Osteocyte (in vitro differentiated cells): Measurements from ENCODE around the gene STT3B. TPM values are rescaled to one million over a fixed set of nuclear protein-coding genes. Genes with fewer than 3 reads are reported as not detected.
A peak's percentile ranks its signal among the peaks of the same experiment; 100 is the strongest.

Experiments used
- DNase-seq: peaks from one replicate; pipeline ENCODE4 v3.0.0; 2021; ENCODE audit warnings: mixed read lengths; ENCODE audit not compliant: unreplicated experiment; ENCODE audit errors: extremely low spot score
- H3K27ac Mint-ChIP-seq: one replicate; pipeline ENCODE4 v1.8.0; 2021; ENCODE audit warnings: mild to moderate bottlenecking, mixed read lengths; ENCODE audit not compliant: unreplicated experiment
- H3K27me3 Mint-ChIP-seq: one replicate; pipeline ENCODE4 v1.8.0; 2021; ENCODE audit warnings: mixed read lengths; ENCODE audit not compliant: unreplicated experiment
- H3K36me3 Mint-ChIP-seq: one replicate; pipeline ENCODE4 v1.8.0; 2021; ENCODE audit warnings: mixed read lengths; ENCODE audit not compliant: unreplicated experiment
- H3K4me1 Mint-ChIP-seq: one replicate; pipeline ENCODE4 v1.8.0; 2021; ENCODE audit warnings: mixed read lengths; ENCODE audit not compliant: unreplicated experiment
- H3K4me3 Mint-ChIP-seq: one replicate; pipeline ENCODE4 v1.8.0; 2021; ENCODE audit warnings: mild to moderate bottlenecking, moderate library complexity, mixed read lengths; ENCODE audit not compliant: unreplicated experiment
- H3K9me3 Mint-ChIP-seq: one replicate; pipeline ENCODE4 v1.8.0; 2021; ENCODE audit warnings: mixed read lengths; ENCODE audit not compliant: unreplicated experiment
- total RNA-seq: library from RNA; stranded (reverse); gene quantifications from 2 replicates; pipeline ENCODE4 v1.2.1, GENCODE V29; 2021
- TF ChIP-seq, protein P1 (sequence below): fragments of 200-600 bp; sonication (generic); IDR thresholded peaks from 2 replicates; pipeline ENCODE4 v1.5.0; 2021; ENCODE audit warnings: antibody characterized with exemption, mild to moderate bottlenecking, moderate library complexity

The STT3B gene
- total RNA-seq, 1 donor from 2014 or later = 98.7 TPM

DNA sequence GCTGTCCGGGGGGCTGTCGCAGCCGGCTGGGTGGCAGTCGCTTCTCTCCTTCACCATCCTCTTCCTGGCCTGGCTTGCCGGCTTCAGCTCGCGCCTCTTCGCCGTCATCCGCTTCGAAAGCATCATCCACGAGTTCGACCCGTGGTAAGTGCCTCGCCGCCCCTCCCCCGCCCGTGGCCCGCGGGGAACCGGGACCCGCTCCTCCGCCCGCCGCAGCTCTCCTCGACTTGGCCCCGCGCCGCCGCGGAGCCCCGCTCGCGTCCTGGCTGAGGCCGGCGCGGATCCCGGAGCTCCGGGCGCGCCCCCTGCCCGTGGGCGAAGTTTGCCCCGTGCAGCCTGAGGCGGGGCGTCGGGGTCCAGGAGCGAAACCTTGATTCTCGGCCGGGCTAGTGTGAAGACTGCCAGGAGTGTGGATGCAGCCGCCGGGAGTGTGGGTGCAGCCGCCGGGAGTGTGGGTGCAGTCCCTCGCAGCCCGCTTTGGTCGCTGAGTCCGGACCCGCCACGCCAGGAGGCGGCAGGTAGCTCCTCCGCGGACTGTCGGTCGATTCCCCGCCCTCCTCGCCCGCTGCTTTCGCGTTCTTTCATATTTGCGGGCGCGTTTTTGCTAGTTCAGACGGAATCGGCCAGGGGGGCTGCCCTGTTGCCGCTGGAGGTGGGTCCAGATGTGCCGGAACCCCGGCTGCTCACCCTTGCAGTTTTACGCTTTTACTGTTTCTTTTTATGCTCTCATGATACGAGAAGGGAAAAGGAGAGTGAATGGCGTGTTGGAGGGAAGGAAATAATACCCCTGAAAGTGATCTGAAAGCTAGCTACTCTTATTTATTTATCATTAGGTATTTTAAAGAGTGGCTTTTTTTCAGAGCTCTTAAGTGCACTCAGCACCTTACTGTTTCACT is 692 bp downstream of the STT3B start:
- peak overlapping the region; percentile 92 for H3K4me3 Mint-ChIP-seq

DNA sequence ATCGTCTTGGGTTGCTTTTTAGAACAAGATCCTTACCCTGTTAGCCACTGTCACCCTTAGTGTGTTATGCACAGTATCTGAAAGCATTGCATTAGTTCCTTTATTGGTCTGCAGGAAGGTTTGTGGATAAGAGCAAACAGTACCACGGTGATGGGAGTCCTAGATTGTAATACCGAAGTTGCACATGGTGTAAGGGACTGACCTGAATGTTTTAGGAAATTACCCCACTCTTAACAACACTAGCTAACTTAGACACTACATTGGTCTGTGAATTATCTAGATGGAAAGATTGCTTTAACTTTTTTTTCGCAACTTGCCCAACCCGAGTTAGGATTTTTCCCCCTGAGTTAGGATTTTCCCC is 1.3 kb downstream of the STT3B start:
- Mint-ChIP-seq H3K27me3 (no peaks in the 10 kb centered on the region), H3K4me3 (peak overlapping the region; percentile 92), H3K9me3 (peaks cover 4% of the 10 kb centered on the region), H3K27ac (peak overlapping the region; percentile 83), H3K4me1 (peaks cover 24% of the 10 kb centered on the region), H3K36me3 (peaks cover 1% of the 10 kb centered on the region)
- DNase-seq = no peak
- TF ChIP-seq, protein P1, sequence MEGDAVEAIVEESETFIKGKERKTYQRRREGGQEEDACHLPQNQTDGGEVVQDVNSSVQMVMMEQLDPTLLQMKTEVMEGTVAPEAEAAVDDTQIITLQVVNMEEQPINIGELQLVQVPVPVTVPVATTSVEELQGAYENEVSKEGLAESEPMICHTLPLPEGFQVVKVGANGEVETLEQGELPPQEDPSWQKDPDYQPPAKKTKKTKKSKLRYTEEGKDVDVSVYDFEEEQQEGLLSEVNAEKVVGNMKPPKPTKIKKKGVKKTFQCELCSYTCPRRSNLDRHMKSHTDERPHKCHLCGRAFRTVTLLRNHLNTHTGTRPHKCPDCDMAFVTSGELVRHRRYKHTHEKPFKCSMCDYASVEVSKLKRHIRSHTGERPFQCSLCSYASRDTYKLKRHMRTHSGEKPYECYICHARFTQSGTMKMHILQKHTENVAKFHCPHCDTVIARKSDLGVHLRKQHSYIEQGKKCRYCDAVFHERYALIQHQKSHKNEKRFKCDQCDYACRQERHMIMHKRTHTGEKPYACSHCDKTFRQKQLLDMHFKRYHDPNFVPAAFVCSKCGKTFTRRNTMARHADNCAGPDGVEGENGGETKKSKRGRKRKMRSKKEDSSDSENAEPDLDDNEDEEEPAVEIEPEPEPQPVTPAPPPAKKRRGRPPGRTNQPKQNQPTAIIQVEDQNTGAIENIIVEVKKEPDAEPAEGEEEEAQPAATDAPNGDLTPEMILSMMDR = no peak

More for the DNA sequence above, 692 bp downstream of the STT3B start:
- peak; percentile 85 for DNase-seq
- TF ChIP-seq, protein P1 = peak; percentile 44
- H3K36me3 Mint-ChIP-seq = no peaks in the 10 kb centered on the region
- no peaks in the 10 kb centered on the region for H3K27me3 Mint-ChIP-seq
- H3K9me3 Mint-ChIP-seq = no peaks in the 10 kb centered on the region
- H3K27ac Mint-ChIP-seq = peak overlapping the region; percentile 83
- H3K4me1 Mint-ChIP-seq = peaks cover 22% of the 10 kb centered on the region

DNA sequence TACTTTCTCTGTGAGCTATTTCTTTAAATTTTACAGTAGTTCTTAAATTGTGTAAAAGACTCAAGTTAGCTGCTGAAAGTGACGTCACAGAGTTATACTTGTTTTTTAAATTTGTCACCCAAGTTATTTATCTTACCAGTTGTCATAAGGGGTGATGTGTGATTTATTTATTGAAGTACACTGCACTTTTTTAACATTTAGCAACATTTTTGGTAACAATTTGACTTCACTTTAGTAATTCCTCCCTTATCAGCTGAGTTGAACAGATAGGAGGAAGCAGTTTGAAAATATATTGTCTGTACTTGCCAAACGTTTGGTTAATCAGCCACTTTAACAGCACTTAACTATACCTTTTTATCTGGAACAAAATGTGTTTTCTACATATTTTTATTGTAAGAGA is 3.8 kb downstream of the STT3B start:
- TF ChIP-seq, protein P1 = no peak
- no peaks in the 10 kb centered on the region for H3K27me3 Mint-ChIP-seq
- DNase-seq = no peak
- peaks cover 4% of the 10 kb centered on the region for H3K9me3 Mint-ChIP-seq
- H3K4me1 Mint-ChIP-seq = peaks cover 33% of the 10 kb centered on the region
- no peak overlapping the region for H3K4me3 Mint-ChIP-seq
- no peak overlapping the region for H3K27ac Mint-ChIP-seq
- peaks cover 1% of the 10 kb centered on the region for H3K36me3 Mint-ChIP-seq

DNA sequence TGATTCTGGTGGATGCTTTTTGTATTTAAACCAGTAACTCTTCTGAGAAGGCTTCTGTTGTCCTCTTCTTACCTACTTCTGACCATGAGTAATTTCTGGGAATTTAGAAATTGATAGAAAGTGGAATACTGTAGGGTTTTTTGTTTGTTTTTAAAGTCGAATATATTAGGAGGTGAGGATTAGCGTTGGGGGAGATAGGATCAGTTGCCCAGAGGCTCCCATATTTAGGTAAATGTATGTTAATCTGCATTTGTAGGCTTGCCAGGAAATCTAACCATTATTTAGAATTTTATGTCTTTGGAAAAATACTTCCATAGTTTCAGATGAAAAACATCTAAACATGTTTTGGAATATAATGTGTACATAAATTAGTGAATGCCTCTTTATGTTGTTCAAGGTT is 6.1 kb downstream of the STT3B start:
- H3K27me3 Mint-ChIP-seq = no peaks in the 10 kb centered on the region
- no peak overlapping the region for H3K27ac Mint-ChIP-seq
- H3K4me3 Mint-ChIP-seq = no peak overlapping the region
- TF ChIP-seq, protein P1 = no peak
- H3K9me3 Mint-ChIP-seq = peaks cover 4% of the 10 kb centered on the region
- H3K4me1 Mint-ChIP-seq = peaks cover 33% of the 10 kb centered on the region
- no peak for DNase-seq
- peaks cover 1% of the 10 kb centered on the region for H3K36me3 Mint-ChIP-seq

DNA sequence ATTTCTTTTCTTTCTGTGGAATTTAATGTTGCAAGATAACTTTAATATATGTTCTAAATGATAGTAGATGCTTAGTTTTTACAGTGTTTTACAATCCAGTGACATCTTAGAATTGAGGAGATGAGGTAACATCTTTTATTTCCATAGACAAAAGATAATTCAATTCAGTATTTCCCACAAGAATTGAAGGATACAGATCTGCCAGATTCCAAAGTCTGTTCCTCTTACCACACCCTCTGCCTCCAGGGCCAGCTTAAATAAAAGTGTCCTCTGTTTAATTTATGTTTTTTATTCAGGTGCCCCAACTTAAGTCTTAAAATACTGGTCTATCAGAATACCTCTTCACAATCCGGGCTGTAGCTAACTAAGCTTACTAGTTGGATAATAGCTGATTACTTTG is 6.5 kb downstream of the STT3B start:
- Mint-ChIP-seq H3K27me3 (no peaks in the 10 kb centered on the region), H3K4me1 (peaks cover 31% of the 10 kb centered on the region)

More for the DNA sequence above, 6.5 kb downstream of the STT3B start:
- TF ChIP-seq, protein P1 = no peak
- Mint-ChIP-seq H3K4me3 (no peak overlapping the region), H3K9me3 (peaks cover 4% of the 10 kb centered on the region), H3K27ac (no peak overlapping the region), H3K36me3 (peaks cover 1% of the 10 kb centered on the region)
- DNase-seq = no peak
